Endothelial cell of umbilical vein (primary cell): ENCODE results near the gene CNOT10. TPM values are rescaled to one million over a fixed set of nuclear protein-coding genes. Genes with fewer than 3 reads are reported as not detected.

ENCODE experiments used
- BruUV-seq: library from RNA; stranded (reverse); fragments of 400-500 nt; replicated peaks from 2 replicates; lab custom pipeline; 2021; lab: Mats Ljungman, UMichigan
- CTCF ChIA-PET: fragments of 300-600, 350-600 bp; sonication (Branson Sonifier 250); formaldehyde crosslinking; loops from one replicate; lab custom pipeline; 2021; ENCODE audit warnings: antibody characterized with exemption, inconsistent platforms; lab: Charles Lee
- POLR2A ChIA-PET: fragments of 300-600, 350-600 bp; sonication (Branson Sonifier 250); formaldehyde crosslinking; loops from one replicate; lab custom pipeline; 2021; ENCODE audit warnings: antibody characterized with exemption, inconsistent platforms; lab: Charles Lee
- DNase-seq: peaks from one replicate; pipeline ENCODE4 v3.0.0-alpha.2; 2011; ENCODE audit warnings: low read depth, low spot score
- FAIRE-seq: peaks from 2 replicates; lab custom pipeline; 2011; peaks lifted over from hg19 to GRCh38; lab: Jason Lieb, UNC
- H2AFZ ChIP-seq: 2 replicates; pipeline ENCODE4 v1.6.0; 2012; ENCODE audit warnings: low read depth, low read length, control low read depth, inconsistent platforms
- H3K27ac ChIP-seq: 2 replicates; pipeline ENCODE4 v1.5.1; 2011; ENCODE audit warnings: low read depth, mild to moderate bottlenecking, control low read depth, low read length, moderate library complexity; ENCODE audit not compliant: insufficient read depth
- H3K27me3 ChIP-seq, 2 experiments: 2 replicates each; pipeline versions ENCODE4 v1.6.0 to v1.6.1; 2011; ENCODE audit warnings: low read length in 2 of 2, mixed read lengths in 1 of 2; ENCODE audit not compliant: control insufficient read depth in 2 of 2, insufficient read depth in 2 of 2
- H3K36me3 ChIP-seq, 2 experiments: 2 replicates in 1 of 2; 3 replicates in 1 of 2; pipeline ENCODE4 v1.5.1; 2011; ENCODE audit warnings: low read length in 2 of 2, mild to moderate bottlenecking in 1 of 2, moderate library complexity in 1 of 2; ENCODE audit not compliant: control insufficient read depth in 2 of 2, insufficient read depth in 2 of 2; ENCODE audit errors: extremely low read depth in 1 of 2
- H3K4me1 ChIP-seq: 3 replicates; pipeline ENCODE4 v1.5.1; 2011; ENCODE audit warnings: mild to moderate bottlenecking, low read length; ENCODE audit not compliant: control insufficient read depth, insufficient read depth; ENCODE audit errors: extremely low read depth
- H3K4me2 ChIP-seq: 2 replicates; pipeline ENCODE4 v1.6.1; 2011; ENCODE audit warnings: low read length, control low read depth, mixed read lengths; ENCODE audit not compliant: insufficient read depth
- H3K4me3 ChIP-seq, 3 experiments: fragments of 200-600 bp in 1 of 3; sonication (generic), shearing (Covaris generic) in 1 of 3; replicated peaks in 1 of 3; 2 replicates each; pipeline ENCODE4 v1.5.1; 2011 to 2016; ENCODE audit warnings: control low read depth in 3 of 3, low read length in 3 of 3, mild to moderate bottlenecking in 2 of 3, inconsistent platforms in 1 of 3, low read depth in 1 of 3, moderate library complexity in 1 of 3; ENCODE audit not compliant: insufficient read depth in 1 of 3
- H3K79me2 ChIP-seq: 2 replicates; pipeline ENCODE4 v1.6.0; 2012; ENCODE audit warnings: low read length, inconsistent platforms; ENCODE audit not compliant: control insufficient read depth, insufficient read depth
- H3K9ac ChIP-seq: replicated peaks from 2 replicates; pipeline ENCODE3; 2011; ENCODE audit warnings: low read length, control low read depth; ENCODE audit not compliant: insufficient read depth; ENCODE audit errors: extremely low read depth
- H3K9me1 ChIP-seq: replicated peaks from 3 replicates; pipeline ENCODE4 v1.6.0; 2011; ENCODE audit warnings: mild to moderate bottlenecking, low read length; ENCODE audit not compliant: control insufficient read depth, insufficient read depth; ENCODE audit errors: extremely low read depth
- H3K9me3 ChIP-seq: replicated peaks from 2 replicates; pipeline ENCODE4 v1.5.1; 2012; ENCODE audit warnings: low read length, inconsistent platforms; ENCODE audit not compliant: control insufficient read depth, insufficient read depth
- H4K20me1 ChIP-seq: replicated peaks from 2 replicates; pipeline ENCODE3; 2011; ENCODE audit warnings: mild to moderate bottlenecking, low read length; ENCODE audit not compliant: control insufficient read depth, insufficient read depth; ENCODE audit errors: extremely low read depth
- EZH2 ChIP-seq: IDR thresholded peaks from 2 replicates; pipeline ENCODE4 v1.6.1; 2012; ENCODE audit warnings: borderline replicate concordance, low read depth, mild to moderate bottlenecking, moderate library complexity, low read length, inconsistent platforms; ENCODE audit not compliant: severe bottlenecking
- FOS ChIP-seq: IDR thresholded peaks from 2 replicates; pipeline ENCODE4 v1.6.1; 2011; ENCODE audit warnings: mild to moderate bottlenecking, low read length, moderate library complexity, borderline replicate concordance; ENCODE audit not compliant: insufficient read depth
- GATA2 ChIP-seq: IDR thresholded peaks from 2 replicates; pipeline ENCODE4 v1.7.0; 2011; ENCODE audit warnings: low read depth, mild to moderate bottlenecking, moderate library complexity, mixed read lengths, low read length; ENCODE audit not compliant: insufficient read length, insufficient read depth
- JUN ChIP-seq: IDR thresholded peaks from 2 replicates; pipeline ENCODE4 v1.6.1; 2011; ENCODE audit warnings: borderline replicate concordance, low read depth; ENCODE audit not compliant: insufficient read length, insufficient read depth
- MYC ChIP-seq: IDR thresholded peaks from one replicate; pipeline ENCODE4 v1.6.1; 2011; ENCODE audit warnings: mild to moderate bottlenecking, low read depth, low read length
- POLR2A ChIP-seq: IDR thresholded peaks from 2 replicates; pipeline ENCODE4 v1.6.1; 2012; ENCODE audit warnings: low read depth, mild to moderate bottlenecking, control low read depth, low read length
- POLR2AphosphoS5 ChIP-seq: IDR thresholded peaks from 2 replicates; pipeline ENCODE4 v1.6.1; 2012; ENCODE audit warnings: low read depth, mild to moderate bottlenecking, control low read depth, low read length, moderate library complexity; ENCODE audit not compliant: insufficient read depth
- dilution Hi-C: fragments of 300-500 bp; cut with MboI; formaldehyde crosslinking; loops from one replicate; pipeline ENCODE4 v1.15.0; 2019; ENCODE audit warnings: low sequenced_read_pairs; ENCODE audit not compliant: extremely low pct_ligation_motif_present
- intact Hi-C: fragments of 100-400 bp; cut with micrococcal nuclease; formaldehyde crosslinking; loops from one replicate; pipeline ENCODE4 v1.10.0; 2022
- polyA plus RNA-seq, 4 experiments: library from polyadenylated mRNA; depleted of rRNA in 3 of 4; stranded (reverse) in 3 of 4; unstranded in 1 of 4; fragments of >200 nt; gene quantifications; 2 replicates each; pipeline versions ENCODE4 v1.2.1 to v1.2.3, GENCODE V29; 2011 to 2012; ENCODE audit warnings: missing spikeins in 1 of 4
- total RNA-seq: library from RNA; stranded (reverse); gene quantifications from 2 replicates; pipeline ENCODE4 v1.2.3, GENCODE V29; 2021
- TF ChIP-seq, protein P1 (sequence below): IDR thresholded peaks from 2 replicates; pipeline ENCODE4 v1.6.1; 2011; ENCODE audit not compliant: insufficient read depth, insufficient read length
- TF ChIP-seq, protein P2 (sequence below), 2 donors: IDR thresholded peaks; 1 replicate in 1 of 2; 2 replicates in 1 of 2; pipeline ENCODE4 v1.5.1; 2011; ENCODE audit warnings: low read length in 2 of 2, mild to moderate bottlenecking in 2 of 2, moderate library complexity in 2 of 2, control low read depth in 1 of 2, inconsistent platforms in 1 of 2, low read depth in 1 of 2; ENCODE audit not compliant: insufficient read depth in 1 of 2; ENCODE audit errors: extremely low read depth in 1 of 2

The CNOT10 gene
- total and polyA plus RNA-seq, 2 donors (not counting 3 experiments of a cell fraction or from before 2014, with no cell fraction given) = 23.6 to 28.6 TPM

DNA sequence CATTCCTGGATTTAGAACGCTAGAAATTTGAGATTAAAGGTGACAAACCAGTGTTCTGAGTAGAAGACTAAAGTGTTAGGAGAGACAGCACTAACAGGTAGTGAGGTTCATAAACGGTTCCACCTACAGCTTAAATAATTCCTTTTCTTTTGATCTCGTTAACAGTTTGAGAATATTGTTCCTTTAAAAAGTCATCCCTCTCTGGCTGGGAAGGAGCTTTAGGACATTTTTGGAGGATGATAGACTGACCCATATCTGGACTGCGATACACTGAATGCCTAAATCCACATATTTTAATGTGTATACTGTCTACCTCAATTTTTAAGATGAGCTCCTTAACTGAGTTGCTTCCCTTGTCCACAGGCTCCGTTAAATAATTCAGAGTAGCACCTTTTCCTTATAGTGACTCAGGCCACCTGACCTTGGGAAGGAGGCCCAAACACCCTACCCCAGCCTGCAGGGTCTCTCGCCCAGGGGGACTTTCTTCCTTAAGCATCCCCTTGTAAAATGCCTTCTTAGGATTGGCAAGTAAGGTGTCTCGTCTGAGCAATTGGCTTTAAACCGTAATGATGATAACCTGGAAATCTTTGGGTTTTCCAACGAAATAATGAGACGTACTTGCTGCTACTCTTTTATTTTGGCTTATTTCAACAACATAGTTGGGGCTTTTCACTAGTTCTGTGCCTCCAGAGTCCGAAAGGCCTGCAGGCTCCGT lies 136.1 kb downstream of the CNOT10 start:
- H3K4me1 ChIP-seq = peaks cover 6% of the 10 kb centered on the region
- H2AFZ ChIP-seq = no peak overlapping the region
- peaks cover 59 to 73% of the 10 kb centered on the region in 2 experiments for H3K27me3 ChIP-seq
- no peak overlapping the region for H3K27ac ChIP-seq
- H3K36me3 ChIP-seq = no peaks in the 10 kb centered on the region
- no peak overlapping the region for H3K4me2 ChIP-seq
- dilution Hi-C loops (no loop called here), intact Hi-C loops (no loop called here)
- ChIA-PET CTCF (interaction anchor here (0.7 to 1.0 kb wide), 2 partner anchors 16 to 80 kb away, joined by 3 to 4 read pairs; no protein-coding TSS in a partner anchor), POLR2A (no interaction called here)
- DNase-seq = no peak
- no TSS peak for BruUV-seq
- H3K4me3 ChIP-seq = no peak overlapping the region
- FAIRE-seq = no peak
- H3K9ac ChIP-seq = no peak overlapping the region
- H3K9me1 ChIP-seq = no peaks in the 10 kb centered on the region
- no peaks in the 10 kb centered on the region for H3K9me3 ChIP-seq
- TF ChIP-seq EZH2 (no peak), MYC (no peak), POLR2A (no peak), JUN (no peak), POLR2AphosphoS5 (no peak), FOS (no peak), GATA2 (no peak)
- TF ChIP-seq, protein P1, sequence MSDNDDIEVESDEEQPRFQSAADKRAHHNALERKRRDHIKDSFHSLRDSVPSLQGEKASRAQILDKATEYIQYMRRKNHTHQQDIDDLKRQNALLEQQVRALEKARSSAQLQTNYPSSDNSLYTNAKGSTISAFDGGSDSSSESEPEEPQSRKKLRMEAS = no peak
- TF ChIP-seq, protein P2, sequence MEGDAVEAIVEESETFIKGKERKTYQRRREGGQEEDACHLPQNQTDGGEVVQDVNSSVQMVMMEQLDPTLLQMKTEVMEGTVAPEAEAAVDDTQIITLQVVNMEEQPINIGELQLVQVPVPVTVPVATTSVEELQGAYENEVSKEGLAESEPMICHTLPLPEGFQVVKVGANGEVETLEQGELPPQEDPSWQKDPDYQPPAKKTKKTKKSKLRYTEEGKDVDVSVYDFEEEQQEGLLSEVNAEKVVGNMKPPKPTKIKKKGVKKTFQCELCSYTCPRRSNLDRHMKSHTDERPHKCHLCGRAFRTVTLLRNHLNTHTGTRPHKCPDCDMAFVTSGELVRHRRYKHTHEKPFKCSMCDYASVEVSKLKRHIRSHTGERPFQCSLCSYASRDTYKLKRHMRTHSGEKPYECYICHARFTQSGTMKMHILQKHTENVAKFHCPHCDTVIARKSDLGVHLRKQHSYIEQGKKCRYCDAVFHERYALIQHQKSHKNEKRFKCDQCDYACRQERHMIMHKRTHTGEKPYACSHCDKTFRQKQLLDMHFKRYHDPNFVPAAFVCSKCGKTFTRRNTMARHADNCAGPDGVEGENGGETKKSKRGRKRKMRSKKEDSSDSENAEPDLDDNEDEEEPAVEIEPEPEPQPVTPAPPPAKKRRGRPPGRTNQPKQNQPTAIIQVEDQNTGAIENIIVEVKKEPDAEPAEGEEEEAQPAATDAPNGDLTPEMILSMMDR (IDR thresholded peaks at IDR 0.05; ENCODE audit: extremely low read depth in 1 of 2, insufficient read depth in 1 of 2, low read depth in 1 of 2, low read length in 2 of 2) = no peak
- no peaks in the 10 kb centered on the region for H4K20me1 ChIP-seq
- H3K79me2 ChIP-seq = no peaks in the 10 kb centered on the region
